ENCODE data around the gene HLTF.

The HLTF gene

GRCh38 chr3:149010966-149011365, 75.4 kb downstream of the HLTF start:
- ChIA-PET POLR2A (no interaction called here), CTCF (no interaction called here)
- DNase-seq (ENCODE audit: extremely low spot score), result no peak
- TF ChIP-seq CTCF (IDR thresholded peaks at IDR 0.05; ENCODE audit: control extremely low read depth, extremely low read depth, low read depth, missing control alignments), result no peak

GRCh38 chr3:149010504-149010951, 75.8 kb downstream of the HLTF start:
- POLR2A ChIA-PET, result no interaction called here
- no peak for TF ChIP-seq CTCF (IDR thresholded peaks at IDR 0.05; ENCODE audit: control extremely low read depth, extremely low read depth, low read depth, missing control alignments)
- DNase-seq (ENCODE audit: extremely low spot score), result no peak
- CTCF ChIA-PET, result no interaction called here

- ChIA-PET CTCF (interaction anchor here (1.0 to 2.2 kb wide), 2 partner anchors 17 kb away, joined by 3 to 5 read pairs; no protein-coding TSS in a partner anchor), POLR2A (interaction anchor here (0.6 kb wide), 1 partner anchor 9 kb away, joined by 3 read pairs; no protein-coding TSS in a partner anchor)
- DNase-seq (ENCODE audit: extremely low spot score), result no peak
- no peak for TF ChIP-seq CTCF (IDR thresholded peaks at IDR 0.05; ENCODE audit: control extremely low read depth, extremely low read depth, low read depth, missing control alignments)
Observed at GRCh38 chr3:149009732-149010131, 76.6 kb downstream of the HLTF start.

- POLR2A ChIA-PET, result no interaction called here
- CTCF ChIA-PET, result no interaction called here
- no peak for DNase-seq (ENCODE audit: extremely low spot score)
- no peak for TF ChIP-seq CTCF (IDR thresholded peaks at IDR 0.05; ENCODE audit: control extremely low read depth, extremely low read depth, low read depth, missing control alignments)
Observed at GRCh38 chr3:149007567-149008257, 78.6 kb downstream of the HLTF start.

- CTCF ChIA-PET, result interaction anchor here (1.5 kb wide), 1 partner anchor 16 kb away, joined by 5 read pairs; no protein-coding TSS in a partner anchor
- POLR2A ChIA-PET, result no interaction called here
- DNase-seq (ENCODE audit: extremely low spot score), result no peak
- TF ChIP-seq CTCF (IDR thresholded peaks at IDR 0.05; ENCODE audit: control extremely low read depth, extremely low read depth, low read depth, missing control alignments), result no peak
Observed at GRCh38 chr3:149005416-149005815, 80.9 kb downstream of the HLTF start.

- POLR2A ChIA-PET, result no interaction called here
- no peak for TF ChIP-seq CTCF (IDR thresholded peaks at IDR 0.05; ENCODE audit: control extremely low read depth, extremely low read depth, low read depth, missing control alignments)
- CTCF ChIA-PET, result interaction anchor here (1.0 to 1.5 kb wide), 2 partner anchors 17 to 42 kb away, joined by 3 to 5 read pairs; no protein-coding TSS in a partner anchor
- no peak for DNase-seq (ENCODE audit: extremely low spot score)
Observed at GRCh38 chr3:149004622-149005021, 81.7 kb downstream of the HLTF start.
